Peyer's patch (tissue), 4 donors: ENCODE measurements around the gene GTPBP10. TPM values are rescaled to one million over a fixed set of nuclear protein-coding genes. Genes with fewer than 3 reads are reported as not detected.
A peak's percentile ranks its signal among the peaks of the same experiment; 100 is the strongest.

Source experiments
- DNase-seq, 3 donors: peaks; one replicate each; pipeline ENCODE4 v3.0.0-alpha.2; 2017 to 2019
- H3K27ac ChIP-seq, 4 donors: fragments of 200-600 bp; sonication (generic); one replicate each; pipeline ENCODE4 v1.5.1; 2016 to 2019
- H3K27me3 ChIP-seq, 2 donors: fragments of 200-600 bp; sonication (generic); one replicate each; pipeline ENCODE4 v1.5.1; 2019
- H3K36me3 ChIP-seq, 3 donors: fragments of 200-600 bp; sonication (generic); one replicate each; pipeline ENCODE4 v1.5.1; 2016 to 2019
- H3K4me1 ChIP-seq, 4 donors: fragments of 200-600 bp; sonication (generic); one replicate each; pipeline ENCODE4 v1.5.1; 2016 to 2019
- H3K4me3 ChIP-seq, 4 donors: fragments of 200-600 bp; sonication (generic); 1 replicate in 3 of 4; 2 replicates in 1 of 4; pipeline ENCODE4 v1.5.1; 2016 to 2019; ENCODE audit warnings: mild to moderate bottlenecking in 1 of 4
- H3K9me3 ChIP-seq, 4 donors: fragments of 200-600 bp; sonication (generic); one replicate each; pipeline ENCODE4 v1.5.1; 2016 to 2019; ENCODE audit warnings: mild to moderate bottlenecking in 1 of 4
- CTCF ChIP-seq, 6 experiments: fragments of 450-650 bp in 4 of 6; fragments of 200-600 bp in 2 of 6; sonication (generic) in 1 of 6; IDR thresholded peaks; one replicate each; pipeline ENCODE4 v1.5.1; 2017 to 2019; ENCODE audit warnings: antibody characterized with exemption in 6 of 6, mild to moderate bottlenecking in 3 of 6, moderate library complexity in 1 of 6
- POLR2A ChIP-seq, 2 donors: fragments of 450-650 bp; IDR thresholded peaks; one replicate each; pipeline ENCODE4 v1.5.1; 2017; ENCODE audit warnings: antibody characterized with exemption in 2 of 2, mild to moderate bottlenecking in 2 of 2, moderate library complexity in 2 of 2
- total RNA-seq, 4 donors: library from RNA; depleted of rRNA; stranded (reverse); fragments of >200 nt; gene quantifications; one replicate each; pipeline ENCODE4 v1.1.0, GENCODE V29; 2016

Gene GTPBP10
- total RNA-seq, 4 donors from 2014 or later, result 11.6 to 24.8 (median 17.8) TPM

- H3K4me3 ChIP-seq, result no peak overlapping the region
- H3K36me3 ChIP-seq, result peaks cover 0 to 28% (median 0%) of the 10 kb centered on the region in 3 donors
- no peak overlapping the region for H3K27ac ChIP-seq
- H3K27me3 ChIP-seq, result no peaks in the 10 kb centered on the region
- no peak for DNase-seq
- H3K4me1 ChIP-seq, result peaks cover 0 to 44% (median 1%) of the 10 kb centered on the region in 4 donors
- no peaks in the 10 kb centered on the region for H3K9me3 ChIP-seq
- TF ChIP-seq POLR2A (IDR thresholded peaks at IDR 0.05) (no peak), CTCF (IDR thresholded peaks at IDR 0.05) (no peak)
Measured at GRCh38 chr7:90407484-90407821, 60.9 kb downstream of the GTPBP10 start.

GRCh38 chr7:90408142-90408541, 61.6 kb downstream of the GTPBP10 start:
- H3K4me1 ChIP-seq, result peaks cover 0 to 48% (median 1%) of the 10 kb centered on the region in 4 donors
- H3K27ac ChIP-seq, result no peak overlapping the region
- DNase-seq, result no peak
- no peak overlapping the region for H3K4me3 ChIP-seq
- peaks cover 0 to 35% (median 0%) of the 10 kb centered on the region in 3 donors for H3K36me3 ChIP-seq
- H3K27me3 ChIP-seq, result no peaks in the 10 kb centered on the region
- no peaks in the 10 kb centered on the region for H3K9me3 ChIP-seq
- TF ChIP-seq CTCF (IDR thresholded peaks at IDR 0.05), result no peak
- no peak for TF ChIP-seq POLR2A (IDR thresholded peaks at IDR 0.05)

GRCh38 chr7:90409667-90410066, 63.2 kb downstream of the GTPBP10 start:
- H3K36me3 ChIP-seq, result peaks cover 0 to 48% (median 0%) of the 10 kb centered on the region in 3 donors
- no peak overlapping the region for H3K4me3 ChIP-seq
- H3K9me3 ChIP-seq, result no peaks in the 10 kb centered on the region
- DNase-seq, result no peak
- H3K4me1 ChIP-seq, result peaks cover 0 to 41% (median 1%) of the 10 kb centered on the region in 4 donors
- peak overlapping the region in 3 of 4 donors; percentile 51 to 74 (median 61) for H3K27ac ChIP-seq
- no peaks in the 10 kb centered on the region for H3K27me3 ChIP-seq
- TF ChIP-seq CTCF (IDR thresholded peaks at IDR 0.05) (no peak), POLR2A (IDR thresholded peaks at IDR 0.05) (no peak)

GRCh38 chr7:90411510-90411909, 65.0 kb downstream of the GTPBP10 start:
- Histone ChIP-seq H3K36me3 (peaks cover 0 to 38% (median 0%) of the 10 kb centered on the region in 3 donors), H3K4me3 (no peak overlapping the region), H3K27ac (peak overlapping the region in 3 of 4 donors; percentile 23 to 79 (median 51)), H3K4me1 (peaks cover 0 to 36% (median 1%) of the 10 kb centered on the region in 4 donors), H3K27me3 (no peaks in the 10 kb centered on the region), H3K9me3 (no peaks in the 10 kb centered on the region)
- no peak for DNase-seq
- TF ChIP-seq POLR2A (IDR thresholded peaks at IDR 0.05), result no peak
- no peak for TF ChIP-seq CTCF (IDR thresholded peaks at IDR 0.05)

GRCh38 chr7:90412458-90413184, 66.1 kb downstream of the GTPBP10 start:
- TF ChIP-seq POLR2A (IDR thresholded peaks at IDR 0.05), result no peak
- peak in 4 of 6 experiments; percentile 26 to 64 (median 58) for TF ChIP-seq CTCF (IDR thresholded peaks at IDR 0.05)
- H3K36me3 ChIP-seq, result peaks cover 0 to 28% (median 0%) of the 10 kb centered on the region in 3 donors
- peak in 2 of 3 donors; percentile 78 to 79 for DNase-seq
- H3K27ac ChIP-seq, result peak overlapping the region in 2 of 4 donors; percentile 51 to 79
- H3K4me3 ChIP-seq, result no peak overlapping the region
- H3K4me1 ChIP-seq, result peaks cover 0 to 36% (median 1%) of the 10 kb centered on the region in 4 donors
- no peaks in the 10 kb centered on the region for H3K9me3 ChIP-seq
- no peaks in the 10 kb centered on the region for H3K27me3 ChIP-seq
